Measurements from ENCODE around the gene UBE2J1. TPM values are rescaled to one million over a fixed set of nuclear protein-coding genes. Genes with fewer than 3 reads are reported as not detected.
"Not testable (repeated sequence)": the region's sequence is repeated elsewhere in the genome, so short reads cannot be mapped to it uniquely, and the experiment has no call there.

Gene UBE2J1
- total RNA-seq, 2 donors from 2014 or later, result 33.2 to 58.5 TPM

- no peak for TF ChIP-seq CTCF (IDR thresholded peaks at IDR 0.05)
- no peak for ATAC-seq (ENCODE audit: insufficient number of reproducible peaks, low FRiP score, low read depth)
- no peak for DNase-seq (ENCODE audit: low spot score)
Observed at GRCh38 chr6:89308525-89309395, 43.8 kb downstream of the UBE2J1 start.

GRCh38 chr6:89304517-89304916 lies 48.0 kb downstream of the UBE2J1 start:
- not testable (repeated sequence) for H3K27ac ChIP-seq; H3K9me3 ChIP-seq; H3K4me1 ChIP-seq (ENCODE audit: control insufficient read depth in 1 of 2, low read depth in 2 of 2); H3K36me3 ChIP-seq; ATAC-seq (ENCODE audit: insufficient number of reproducible peaks, low FRiP score, low read depth); H3K4me3 ChIP-seq; DNase-seq (ENCODE audit: low spot score); H3K27me3 ChIP-seq (replicated peaks; ENCODE audit: insufficient read depth)

More at GRCh38 chr6:89308525-89309395, 43.8 kb downstream of the UBE2J1 start:
- H3K4me1 ChIP-seq (ENCODE audit: control insufficient read depth in 1 of 2, low read depth in 2 of 2), result peaks cover 15 to 25% of the 10 kb centered on the region in 2 donors
- no peaks in the 10 kb centered on the region for H3K27me3 ChIP-seq (replicated peaks; ENCODE audit: insufficient read depth)
- H3K27ac ChIP-seq, result no peak overlapping the region
- H3K4me3 ChIP-seq, result no peak overlapping the region
- H3K36me3 ChIP-seq, result no peaks in the 10 kb centered on the region
- H3K9me3 ChIP-seq, result no peaks in the 10 kb centered on the region

GRCh38 chr6:89302936-89303335 lies 49.6 kb downstream of the UBE2J1 start:
- Histone ChIP-seq H3K9me3 (no peaks in the 10 kb centered on the region), H3K4me1 (ENCODE audit: control insufficient read depth in 1 of 2, low read depth in 2 of 2) (peaks cover 7 to 16% of the 10 kb centered on the region in 2 donors), H3K27ac (no peak overlapping the region), H3K4me3 (no peak overlapping the region), H3K36me3 (no peaks in the 10 kb centered on the region), H3K27me3 (replicated peaks; ENCODE audit: insufficient read depth) (no peaks in the 10 kb centered on the region)
- ATAC-seq (ENCODE audit: insufficient number of reproducible peaks, low FRiP score, low read depth), result no peak
- TF ChIP-seq CTCF (IDR thresholded peaks at IDR 0.05), result no peak
- DNase-seq (ENCODE audit: low spot score), result no peak

GRCh38 chr6:89302195-89302770 lies 50.2 kb downstream of the UBE2J1 start:
- H3K27me3 ChIP-seq (replicated peaks; ENCODE audit: insufficient read depth), result no peaks in the 10 kb centered on the region
- H3K27ac ChIP-seq, result no peak overlapping the region
- H3K36me3 ChIP-seq, result no peaks in the 10 kb centered on the region
- TF ChIP-seq CTCF (IDR thresholded peaks at IDR 0.05), result no peak
- DNase-seq (ENCODE audit: low spot score), result no peak
- H3K4me1 ChIP-seq (ENCODE audit: control insufficient read depth in 1 of 2, low read depth in 2 of 2), result peaks cover 11 to 22% of the 10 kb centered on the region in 2 donors
- no peak for ATAC-seq (ENCODE audit: insufficient number of reproducible peaks, low FRiP score, low read depth)
- no peaks in the 10 kb centered on the region for H3K9me3 ChIP-seq
- no peak overlapping the region for H3K4me3 ChIP-seq

GRCh38 chr6:89301586-89302194 lies 50.8 kb downstream of the UBE2J1 start:
- TF ChIP-seq CTCF (IDR thresholded peaks at IDR 0.05), result no peak
- H3K9me3 ChIP-seq, result no peaks in the 10 kb centered on the region
- ATAC-seq (ENCODE audit: insufficient number of reproducible peaks, low FRiP score, low read depth), result no peak
- H3K27me3 ChIP-seq (replicated peaks; ENCODE audit: insufficient read depth), result no peaks in the 10 kb centered on the region
- peaks cover 12 to 24% of the 10 kb centered on the region in 2 donors for H3K4me1 ChIP-seq (ENCODE audit: control insufficient read depth in 1 of 2, low read depth in 2 of 2)
- no peaks in the 10 kb centered on the region for H3K36me3 ChIP-seq
- DNase-seq (ENCODE audit: low spot score), result no peak
- no peak overlapping the region for H3K27ac ChIP-seq
- H3K4me3 ChIP-seq, result no peak overlapping the region

Measured in thoracic aorta (tissue), 2 donors.